Measurements from ENCODE around the gene METTL25.

GRCh38 chr12:82468563-82468962 is 110.2 kb downstream of the METTL25 start:
- TF ChIP-seq POLR2A (IDR thresholded peaks at IDR 0.05) = no peak
- TF ChIP-seq CTCF (IDR thresholded peaks at IDR 0.05) = no peak

Measured in adrenal gland (tissue), 5 donors.